Measurements from ENCODE around the gene ALDOC. TPM values are rescaled to one million over a fixed set of nuclear protein-coding genes. Genes with fewer than 3 reads are reported as not detected.

The ALDOC gene
- total RNA-seq, 1 donor from 2014 or later = 73.4 TPM

DNA sequence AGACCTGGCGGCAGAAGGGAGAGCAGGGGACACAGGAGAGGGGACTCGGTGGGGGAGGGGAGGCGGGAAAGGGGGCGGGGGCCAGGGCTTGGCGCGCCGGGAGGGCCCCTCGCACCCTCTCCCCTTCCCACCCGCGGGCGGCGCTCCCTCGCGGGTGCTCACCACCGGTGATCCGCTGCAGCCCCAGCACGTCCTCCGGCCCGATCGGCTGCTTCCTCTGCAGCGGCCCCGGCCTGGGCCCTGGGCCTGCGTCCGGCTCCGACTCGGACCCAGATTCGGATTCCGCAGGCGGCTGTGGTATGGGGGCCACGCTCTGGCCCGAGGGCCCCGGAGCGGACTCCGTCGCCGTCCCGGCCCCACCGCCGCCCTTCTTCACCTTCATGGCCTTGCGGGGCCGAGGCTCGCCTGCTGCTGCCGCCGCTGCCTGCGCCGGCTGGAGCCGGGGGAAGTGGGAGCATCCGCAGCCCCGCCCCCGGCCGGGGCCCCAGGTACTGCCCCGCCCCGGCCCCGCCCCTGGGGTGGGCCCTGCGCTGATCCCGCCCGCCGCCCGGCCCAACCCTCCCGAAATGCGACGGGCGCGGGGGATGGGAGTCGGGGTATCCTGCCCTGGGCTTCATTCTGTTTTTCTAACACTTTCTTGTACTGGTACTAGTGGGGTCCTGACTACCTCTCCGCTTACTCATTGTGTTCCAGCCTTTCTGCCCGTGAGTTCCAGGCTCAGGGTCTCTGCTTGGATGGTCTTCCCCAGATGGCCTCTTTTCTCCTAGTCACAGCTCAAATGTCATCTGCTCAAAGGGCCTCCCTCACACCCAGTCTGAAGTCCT is 24.3 kb downstream of the ALDOC start, which contains the start of gene UNC119:
Gene UNC119, minus strand, starts transcription at position 449 of the 824 bp plus-strand sequence. Its CDS starts 67 bp downstream, at position 382.
- H3K4me1 Mint-ChIP-seq = peaks cover 65% of the 10 kb centered on the region
- intact Hi-C loops (cut with micrococcal nuclease) = loop anchor here (1.0 to 5.0 kb wide), 6 partner anchors 15 to 400 kb away; partner anchors contain the start of genes IFT20, PHF12, PIGS and RSKR

DNA sequence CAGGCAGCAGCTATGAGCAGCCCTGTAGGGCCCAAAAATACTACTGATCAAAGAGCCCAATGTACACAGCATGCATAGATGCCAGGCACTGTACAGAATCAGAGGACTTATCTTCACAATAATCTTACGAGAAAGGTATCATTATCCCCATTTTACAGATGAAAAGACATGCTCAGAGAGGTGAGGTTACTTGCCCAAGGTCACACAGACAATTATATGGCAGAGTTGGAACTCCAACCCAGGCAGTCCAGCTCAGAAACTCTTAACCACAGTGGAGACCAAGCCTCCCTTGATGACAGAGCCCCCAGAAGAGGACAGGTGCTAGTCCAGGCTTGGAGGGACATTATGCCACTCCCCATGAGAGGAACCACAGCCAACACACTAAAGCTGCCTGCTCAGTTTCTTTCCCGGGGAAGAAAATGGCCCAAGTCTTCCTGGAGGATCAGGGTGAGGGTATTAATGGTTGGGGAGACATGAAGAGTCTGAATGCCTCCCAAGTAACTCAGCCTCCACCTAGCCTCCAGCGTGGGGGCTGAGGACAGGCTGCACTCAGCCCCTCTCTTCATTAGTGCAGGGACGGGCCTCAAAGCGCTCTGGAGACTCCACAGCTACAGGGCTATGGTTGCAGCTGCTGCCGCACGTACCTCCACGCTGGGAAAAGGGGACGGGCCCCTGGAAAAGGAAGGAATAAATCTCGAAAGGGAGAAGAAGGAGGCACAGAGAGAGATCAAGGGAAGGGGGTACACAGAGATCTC is 25.1 kb downstream of the ALDOC start:
- POLR2A ChIA-PET = interaction anchor here (0.6 to 7.1 kb wide), 9 partner anchors 15 to 511 kb away, joined by 3 to 160 read pairs (median 4); partner anchors contain the start of genes ALDOC, NEK8, PIGS and SDF2
- TF ChIP-seq, protein P1, sequence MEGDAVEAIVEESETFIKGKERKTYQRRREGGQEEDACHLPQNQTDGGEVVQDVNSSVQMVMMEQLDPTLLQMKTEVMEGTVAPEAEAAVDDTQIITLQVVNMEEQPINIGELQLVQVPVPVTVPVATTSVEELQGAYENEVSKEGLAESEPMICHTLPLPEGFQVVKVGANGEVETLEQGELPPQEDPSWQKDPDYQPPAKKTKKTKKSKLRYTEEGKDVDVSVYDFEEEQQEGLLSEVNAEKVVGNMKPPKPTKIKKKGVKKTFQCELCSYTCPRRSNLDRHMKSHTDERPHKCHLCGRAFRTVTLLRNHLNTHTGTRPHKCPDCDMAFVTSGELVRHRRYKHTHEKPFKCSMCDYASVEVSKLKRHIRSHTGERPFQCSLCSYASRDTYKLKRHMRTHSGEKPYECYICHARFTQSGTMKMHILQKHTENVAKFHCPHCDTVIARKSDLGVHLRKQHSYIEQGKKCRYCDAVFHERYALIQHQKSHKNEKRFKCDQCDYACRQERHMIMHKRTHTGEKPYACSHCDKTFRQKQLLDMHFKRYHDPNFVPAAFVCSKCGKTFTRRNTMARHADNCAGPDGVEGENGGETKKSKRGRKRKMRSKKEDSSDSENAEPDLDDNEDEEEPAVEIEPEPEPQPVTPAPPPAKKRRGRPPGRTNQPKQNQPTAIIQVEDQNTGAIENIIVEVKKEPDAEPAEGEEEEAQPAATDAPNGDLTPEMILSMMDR (IDR thresholded peaks at IDR 0.05) = no peak
- CTCF ChIA-PET = interaction anchor here (1.0 to 3.9 kb wide), 4 partner anchors 12 to 61 kb away, joined by 3 to 19 read pairs (median 4); partner anchors contain the start of gene PIGS
- Mint-ChIP-seq H3K27me3 (no peaks in the 10 kb centered on the region), H3K4me3 (peak overlapping the region; percentile 97), H3K36me3 (ENCODE audit: low read depth) (peaks cover 69% of the 10 kb centered on the region), H3K27ac (peak overlapping the region; percentile 93), H3K4me1 (peaks cover 73% of the 10 kb centered on the region), H3K9me3 (no peaks in the 10 kb centered on the region)
- ATAC-seq (ENCODE audit: low read depth) (no peak), DNase-seq (no peak)
- intact Hi-C loops (cut with micrococcal nuclease) = loop anchor here (1.0 to 5.0 kb wide), 6 partner anchors 16 to 401 kb away; partner anchors contain the start of genes IFT20, PHF12, PIGS and RSKR

More for the DNA sequence above, 24.3 kb downstream of the ALDOC start, which contains the start of gene UNC119:
- ChIA-PET CTCF (interaction anchor here (1.0 to 3.9 kb wide), 4 partner anchors 9 to 58 kb away, joined by 3 to 19 read pairs (median 8); partner anchors contain the start of gene PIGS), POLR2A (interaction anchor here (0.5 to 7.1 kb wide), 9 partner anchors 8 to 1612 kb away, joined by 3 to 160 read pairs (median 10); partner anchors contain the start of genes ALDOC, PIGS and SPAG5)
- Mint-ChIP-seq H3K27ac (peak within 1 kb of the TSS; percentile 93), H3K4me3 (peak within 1 kb of the TSS; percentile 97), H3K9me3 (no peaks in the 10 kb centered on the region), H3K27me3 (no peaks in the 10 kb centered on the region), H3K36me3 (ENCODE audit: low read depth) (peaks cover 69% of the 10 kb centered on the region)
- ATAC-seq (ENCODE audit: low read depth) (peak; percentile 66), DNase-seq (peak; percentile 85)
- TF ChIP-seq, protein P1 (IDR thresholded peaks at IDR 0.05) = no peak

DNA sequence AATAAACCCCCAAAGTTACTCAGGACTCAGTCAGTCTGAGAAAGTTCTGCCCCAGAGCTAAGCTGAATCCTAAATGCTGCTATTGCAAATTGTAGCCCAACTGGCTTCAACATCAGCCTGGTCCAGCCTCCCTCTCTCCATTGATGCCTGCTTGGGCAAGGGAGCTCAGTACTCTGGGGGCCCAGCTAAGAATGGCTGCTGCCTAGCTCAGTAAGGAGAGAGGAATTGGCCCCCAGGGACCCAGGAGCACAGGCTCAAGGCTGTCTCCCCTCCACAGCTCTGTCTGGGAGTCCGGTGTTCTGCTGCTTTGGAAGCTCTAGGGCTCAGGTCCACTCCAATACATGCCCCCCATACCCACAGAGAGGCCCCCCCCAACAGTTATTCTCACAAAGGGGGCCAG is 25.8 kb downstream of the ALDOC start:
- H3K36me3 Mint-ChIP-seq (ENCODE audit: low read depth) = peaks cover 69% of the 10 kb centered on the region
- H3K27me3 Mint-ChIP-seq = no peaks in the 10 kb centered on the region
- peaks cover 78% of the 10 kb centered on the region for H3K4me1 Mint-ChIP-seq
- ChIA-PET POLR2A (interaction anchor here (0.9 to 7.1 kb wide), 11 partner anchors 14 to 510 kb away, joined by 3 to 160 read pairs (median 4); partner anchors contain the start of genes ALDOC, BLTP2, IFT20 and NEK8), CTCF (interaction anchor here (0.7 to 3.9 kb wide), 4 partner anchors 11 to 62 kb away, joined by 3 to 19 read pairs (median 4); partner anchors contain the start of gene PIGS)
- peak overlapping the region; percentile 93 for H3K27ac Mint-ChIP-seq
- intact Hi-C loops (cut with micrococcal nuclease) = loop anchor here (1.0 to 5.0 kb wide), 3 partner anchors 61 to 401 kb away; partner anchors contain the start of genes BLTP2, PHF12 and RSKR
- TF ChIP-seq, protein P1 (IDR thresholded peaks at IDR 0.05) = no peak
- H3K9me3 Mint-ChIP-seq = no peaks in the 10 kb centered on the region
- peak overlapping the region; percentile 97 for H3K4me3 Mint-ChIP-seq
- DNase-seq (no peak), ATAC-seq (ENCODE audit: low read depth) (no peak)

DNA sequence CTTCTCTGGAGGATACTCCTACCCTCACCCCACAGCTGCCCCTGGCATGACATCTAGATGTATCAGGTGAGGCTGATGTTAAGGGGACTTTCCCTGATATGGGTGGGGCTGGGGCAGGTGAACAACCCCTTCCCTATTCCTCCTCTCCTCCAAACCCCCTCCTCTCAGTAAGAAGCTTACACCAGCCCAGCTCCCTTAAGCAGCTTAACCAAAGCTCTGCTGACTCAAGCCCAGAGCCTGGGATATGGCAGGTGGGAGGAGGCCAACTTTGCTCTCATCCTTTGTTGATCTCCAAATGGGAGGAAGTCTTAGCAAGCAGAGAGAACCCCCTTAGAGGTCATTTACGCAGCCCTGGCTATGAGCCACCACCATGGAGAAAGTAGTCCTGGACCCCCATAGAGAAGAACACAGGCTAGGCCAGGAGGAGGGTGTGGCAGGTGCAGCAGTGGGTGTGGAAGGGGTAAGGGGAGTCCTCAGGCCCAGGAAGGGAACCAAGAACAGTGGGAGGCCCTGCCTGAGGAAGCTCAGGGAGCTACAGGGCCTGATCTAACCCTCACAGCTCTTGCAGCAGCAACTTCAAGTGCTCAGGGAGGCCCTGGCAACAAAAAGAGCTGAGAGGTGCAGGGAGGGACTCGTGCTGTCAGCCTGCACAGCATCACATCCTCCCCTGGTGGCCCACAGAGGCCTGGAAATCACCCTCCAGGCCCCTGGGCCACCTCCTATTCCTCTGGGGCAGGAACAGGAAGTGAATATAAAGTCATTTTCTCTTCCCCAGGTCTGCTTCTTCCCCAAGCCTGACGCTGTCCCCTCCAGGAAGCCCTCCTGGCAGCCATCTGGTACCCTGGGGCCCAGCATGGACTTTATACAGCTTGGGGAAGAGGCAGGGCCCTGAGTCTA is 27.2 kb downstream of the ALDOC start:
- DNase-seq (peak; percentile 63), ATAC-seq (ENCODE audit: low read depth) (peak; percentile 79)
- Mint-ChIP-seq H3K4me3 (peak overlapping the region; percentile 97), H3K27me3 (no peaks in the 10 kb centered on the region), H3K4me1 (peaks cover 87% of the 10 kb centered on the region), H3K27ac (peak overlapping the region; percentile 93), H3K36me3 (ENCODE audit: low read depth) (peaks cover 67% of the 10 kb centered on the region), H3K9me3 (no peaks in the 10 kb centered on the region)
- POLR2A ChIA-PET = interaction anchor here (0.9 to 7.1 kb wide), 16 partner anchors 10 to 216 kb away, joined by 3 to 160 read pairs (median 4); partner anchors contain the start of genes ALDOC, BLTP2, IFT20 and PIGS
- TF ChIP-seq, protein P1 (IDR thresholded peaks at IDR 0.05) = no peak
- intact Hi-C loops (cut with micrococcal nuclease) = loop anchor here (1.0 to 5.0 kb wide), 6 partner anchors 28 to 403 kb away; partner anchors contain the start of genes BLTP2, NEK8, PHF12 and RSKR
- CTCF ChIA-PET = interaction anchor here (0.6 to 3.9 kb wide), 7 partner anchors 9 to 62 kb away, joined by 3 to 32 read pairs (median 4); partner anchors contain the start of genes PIGS and RSKR

Measured in activated B cell treated with CpG ODN at 0.5 μM for 24 hours (primary cell).